ENCODE results near the gene PTPA. TPM values are rescaled to one million over a fixed set of nuclear protein-coding genes. Genes with fewer than 3 reads are reported as not detected.
"Not testable (repeated sequence)": the region's sequence is repeated elsewhere in the genome, so short reads cannot be mapped to it uniquely, and the experiment has no call there.

Gene PTPA
- total RNA-seq, 1 donor from 2014 or later: 143 TPM

DNA sequence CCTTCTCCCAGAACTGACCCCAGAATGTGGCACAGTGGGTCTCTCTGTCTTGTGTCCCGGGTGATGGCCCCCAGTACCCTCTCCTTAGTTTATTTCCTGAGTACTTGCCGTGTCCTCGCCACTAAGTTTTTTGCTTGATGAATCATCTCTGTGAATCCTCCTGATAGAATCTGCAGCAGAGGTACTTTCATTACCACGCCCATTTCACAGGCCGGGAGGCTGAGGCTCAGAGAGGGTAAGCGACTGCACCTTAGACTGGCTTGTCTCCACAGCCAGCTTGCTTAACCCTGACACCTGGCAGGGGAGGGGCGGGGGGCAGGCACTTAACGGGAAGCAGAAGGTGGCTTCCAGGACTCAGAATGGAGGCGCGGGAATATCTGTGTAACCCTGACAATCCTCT lies 74.8 kb downstream of the PTPA start:
- H3K4me3 Mint-ChIP-seq (ENCODE audit: unreplicated experiment): no peak overlapping the region
- DNase-seq (ENCODE audit: low spot score): no peak
- TF ChIP-seq CTCF (IDR thresholded peaks at IDR 0.05): no peak
- no peaks in the 10 kb centered on the region for H3K27me3 Mint-ChIP-seq (ENCODE audit: low read depth)
- no peak overlapping the region for H3K27ac Mint-ChIP-seq (ENCODE audit: unreplicated experiment)
- H3K36me3 Mint-ChIP-seq (ENCODE audit: low read depth): no peaks in the 10 kb centered on the region
- peaks cover 2% of the 10 kb centered on the region for H3K9me3 Mint-ChIP-seq (ENCODE audit: low read depth)
- peaks cover 6% of the 10 kb centered on the region for H3K4me1 Mint-ChIP-seq (ENCODE audit: low read depth)

- Mint-ChIP-seq H3K27ac (ENCODE audit: unreplicated experiment) (no peak overlapping the region), H3K9me3 (ENCODE audit: low read depth) (peaks cover 2% of the 10 kb centered on the region), H3K4me1 (ENCODE audit: low read depth) (peaks cover 6% of the 10 kb centered on the region), H3K36me3 (ENCODE audit: low read depth) (no peaks in the 10 kb centered on the region), H3K4me3 (ENCODE audit: unreplicated experiment) (no peak overlapping the region), H3K27me3 (ENCODE audit: low read depth) (no peaks in the 10 kb centered on the region)
- DNase-seq (ENCODE audit: low spot score): no peak
- no peak for TF ChIP-seq CTCF (IDR thresholded peaks at IDR 0.05)
Measured at GRCh38 chr9:129187042-129187441, 75.8 kb downstream of the PTPA start.

DNA sequence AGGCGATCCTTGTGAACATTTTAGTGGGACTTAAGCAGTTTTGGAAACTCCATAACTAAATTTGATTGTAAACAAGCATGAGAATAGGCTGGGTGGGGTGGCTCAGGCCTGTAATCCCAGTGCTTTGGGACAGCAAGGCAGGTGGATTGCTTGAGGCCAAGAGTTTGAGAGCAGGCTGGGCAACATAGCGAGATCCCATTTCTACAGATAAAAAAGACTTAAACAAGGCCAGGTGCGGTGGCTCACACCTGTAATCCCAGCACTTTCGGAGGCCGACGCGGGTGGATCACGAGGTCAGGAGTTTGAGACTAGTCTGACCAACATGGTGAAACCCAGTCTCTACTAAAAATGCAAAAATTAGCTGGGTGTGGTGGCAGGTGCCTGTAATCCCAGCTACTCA lies 78.8 kb downstream of the PTPA start:
- not testable (repeated sequence) for H3K4me1 Mint-ChIP-seq (ENCODE audit: low read depth); H3K4me3 Mint-ChIP-seq (ENCODE audit: unreplicated experiment); H3K36me3 Mint-ChIP-seq (ENCODE audit: low read depth); H3K27ac Mint-ChIP-seq (ENCODE audit: unreplicated experiment); H3K9me3 Mint-ChIP-seq (ENCODE audit: low read depth); H3K27me3 Mint-ChIP-seq (ENCODE audit: low read depth); DNase-seq (ENCODE audit: low spot score)

- H3K27me3 Mint-ChIP-seq (ENCODE audit: low read depth): no peaks in the 10 kb centered on the region
- H3K4me3 Mint-ChIP-seq (ENCODE audit: unreplicated experiment): no peak overlapping the region
- DNase-seq (ENCODE audit: low spot score): no peak
- H3K27ac Mint-ChIP-seq (ENCODE audit: unreplicated experiment): no peak overlapping the region
- H3K4me1 Mint-ChIP-seq (ENCODE audit: low read depth): no peaks in the 10 kb centered on the region
- peaks cover 1% of the 10 kb centered on the region for H3K36me3 Mint-ChIP-seq (ENCODE audit: low read depth)
- no peak for TF ChIP-seq CTCF (IDR thresholded peaks at IDR 0.05)
- H3K9me3 Mint-ChIP-seq (ENCODE audit: low read depth): peaks cover 9% of the 10 kb centered on the region
Measured at GRCh38 chr9:129191234-129191633, 80.0 kb downstream of the PTPA start.

DNA sequence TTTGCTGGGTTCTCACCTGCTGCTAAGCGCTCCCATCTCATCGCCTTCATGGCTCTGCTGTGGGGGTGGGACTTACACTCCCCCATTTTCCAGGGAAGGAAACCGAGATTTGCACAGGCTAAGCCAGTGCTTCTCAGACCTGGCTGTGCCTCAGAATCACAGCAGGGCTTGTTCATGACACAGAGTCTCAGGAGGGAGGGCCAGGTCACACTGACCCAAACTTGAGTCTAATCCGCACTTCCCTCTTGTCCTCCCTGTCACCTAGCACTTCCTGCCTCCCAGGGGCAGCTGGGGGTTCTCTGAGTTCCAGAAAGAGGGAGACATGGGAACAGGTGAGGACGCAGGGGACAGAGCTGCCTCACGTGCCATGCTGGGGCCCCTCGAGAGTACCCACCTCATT lies 82.4 kb downstream of the PTPA start:
- H3K9me3 Mint-ChIP-seq (ENCODE audit: low read depth): peaks cover 7% of the 10 kb centered on the region
- peaks cover 12% of the 10 kb centered on the region for H3K4me1 Mint-ChIP-seq (ENCODE audit: low read depth)
- no peak overlapping the region for H3K27ac Mint-ChIP-seq (ENCODE audit: unreplicated experiment)
- H3K4me3 Mint-ChIP-seq (ENCODE audit: unreplicated experiment): no peak overlapping the region
- DNase-seq (ENCODE audit: low spot score): no peak
- H3K36me3 Mint-ChIP-seq (ENCODE audit: low read depth): peaks cover 1% of the 10 kb centered on the region
- TF ChIP-seq CTCF (IDR thresholded peaks at IDR 0.05): no peak
- H3K27me3 Mint-ChIP-seq (ENCODE audit: low read depth): no peaks in the 10 kb centered on the region

GRCh38 chr9:129194221-129194620 lies 83.0 kb downstream of the PTPA start:
- H3K27ac Mint-ChIP-seq (ENCODE audit: unreplicated experiment): no peak overlapping the region
- no peak overlapping the region for H3K4me3 Mint-ChIP-seq (ENCODE audit: unreplicated experiment)
- H3K27me3 Mint-ChIP-seq (ENCODE audit: low read depth): no peaks in the 10 kb centered on the region
- DNase-seq (ENCODE audit: low spot score): no peak
- H3K4me1 Mint-ChIP-seq (ENCODE audit: low read depth): peaks cover 18% of the 10 kb centered on the region
- TF ChIP-seq CTCF (IDR thresholded peaks at IDR 0.05): no peak
- H3K36me3 Mint-ChIP-seq (ENCODE audit: low read depth): peaks cover 1% of the 10 kb centered on the region
- peaks cover 7% of the 10 kb centered on the region for H3K9me3 Mint-ChIP-seq (ENCODE audit: low read depth)

Measured in chondrocyte (in vitro differentiated cells).